H4 (cell line): ENCODE data around the gene SMAP2. TPM values are rescaled to one million over a fixed set of nuclear protein-coding genes. Genes with fewer than 3 reads are reported as not detected.

Source experiments
- DNase-seq: peaks from one replicate; pipeline ENCODE4 v3.0.0-alpha.2; 2015; ENCODE audit warnings: low spot score
- total RNA-seq: library from RNA; depleted of rRNA; stranded (reverse); fragments of >200 nt; shearing (Covaris generic); gene quantifications from 2 replicates; pipeline ENCODE4 v1.2.3, GENCODE V29; 2014

SMAP2 gene
- total RNA-seq, 1 experiment from 2014 or later, result 23.1 TPM

DNA sequence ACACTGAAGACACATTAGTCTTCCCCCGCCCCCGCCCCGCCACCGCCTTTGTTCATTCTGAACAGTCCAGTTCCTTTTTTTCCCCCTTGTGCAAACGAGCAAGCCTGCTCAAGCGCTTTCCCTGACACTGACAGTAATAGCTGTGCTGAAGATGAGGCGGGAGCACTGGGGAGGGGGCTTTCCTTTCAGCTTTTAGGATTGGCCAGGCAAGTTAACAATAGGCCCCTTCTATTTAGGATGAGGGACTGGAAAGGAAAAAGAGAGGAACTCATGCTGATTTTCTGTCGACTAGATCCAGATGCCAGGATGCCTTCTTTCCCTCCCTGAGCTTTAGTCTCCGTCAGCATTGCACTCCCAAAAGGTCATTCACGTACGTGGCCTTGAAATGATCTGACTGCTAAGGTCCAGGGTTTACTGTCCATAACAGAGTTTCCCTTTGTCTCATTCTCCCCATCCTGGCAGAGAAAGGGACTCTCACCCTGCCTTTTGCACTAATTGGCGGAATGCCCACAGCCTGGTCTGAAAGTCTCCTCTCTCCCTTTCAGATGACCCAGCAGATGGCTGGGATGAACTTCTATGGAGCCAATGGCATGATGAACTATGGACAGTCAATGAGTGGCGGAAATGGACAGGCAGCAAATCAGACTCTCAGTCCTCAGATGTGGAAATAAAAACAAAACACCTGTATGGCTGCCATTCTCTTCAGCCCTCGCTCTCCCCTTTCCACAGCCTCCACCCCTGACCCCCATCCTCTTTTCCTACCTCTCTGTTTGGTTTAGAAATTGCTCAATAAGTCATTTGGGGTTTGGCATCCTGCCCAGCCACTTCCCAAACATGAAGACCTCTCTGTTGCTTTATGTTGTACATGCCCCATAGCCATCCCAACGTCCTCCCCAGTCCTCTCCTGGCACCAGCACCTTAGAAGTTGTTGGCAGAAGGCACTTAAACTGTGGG lies 48.2 kb downstream of the SMAP2 start:
- peak; percentile 46 for DNase-seq

DNA sequence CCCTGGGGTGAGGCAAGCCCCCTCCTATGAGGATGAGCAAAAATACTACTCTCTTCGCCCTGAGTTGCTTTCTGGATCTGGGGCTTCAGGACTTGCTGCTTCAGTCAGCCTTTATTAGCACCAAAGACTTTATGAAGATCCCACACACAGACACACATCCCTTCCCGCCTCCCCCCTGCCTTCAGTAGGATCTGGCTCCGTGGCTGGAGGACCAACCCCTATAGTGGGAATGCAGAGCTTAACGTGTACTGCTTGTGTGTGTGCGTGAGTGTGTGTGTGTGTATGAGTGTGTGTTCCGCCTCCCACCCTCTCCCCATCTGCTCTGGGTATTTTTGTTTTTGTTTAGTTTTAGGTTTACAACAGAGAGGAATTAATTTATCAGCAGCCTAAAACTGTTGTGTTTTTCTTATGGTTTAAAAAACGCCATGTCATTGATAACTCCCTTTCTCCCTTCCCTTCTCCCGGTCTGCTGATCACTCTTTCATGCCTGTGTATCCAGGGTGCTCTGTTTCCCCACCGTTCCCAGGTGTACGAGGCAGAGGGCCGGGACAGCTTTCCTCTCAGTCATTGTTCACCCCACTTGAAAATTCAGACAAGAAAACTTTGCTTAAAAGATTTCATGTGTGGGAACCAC lies 49.2 kb downstream of the SMAP2 start:
- DNase-seq, result no peak

DNA sequence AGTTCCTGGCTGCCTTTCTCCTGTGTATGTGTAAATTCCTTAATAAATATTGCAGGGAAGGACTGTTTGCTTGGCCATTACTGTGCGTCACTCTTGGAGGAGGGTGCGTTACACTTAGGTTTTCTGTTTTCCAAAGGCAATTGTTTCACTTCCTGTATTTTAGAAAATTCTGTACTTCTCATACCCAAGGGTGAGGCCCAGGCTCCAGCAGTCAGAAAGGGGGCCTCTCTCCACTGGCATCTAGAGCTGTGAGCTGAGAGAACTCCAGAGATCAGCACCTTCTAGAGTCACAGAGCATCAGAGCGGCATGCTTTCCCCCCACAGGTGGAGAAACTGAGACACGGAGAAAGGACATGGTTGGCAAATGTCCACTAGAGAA lies 49.7 kb downstream of the SMAP2 start:
- DNase-seq, result no peak

DNA sequence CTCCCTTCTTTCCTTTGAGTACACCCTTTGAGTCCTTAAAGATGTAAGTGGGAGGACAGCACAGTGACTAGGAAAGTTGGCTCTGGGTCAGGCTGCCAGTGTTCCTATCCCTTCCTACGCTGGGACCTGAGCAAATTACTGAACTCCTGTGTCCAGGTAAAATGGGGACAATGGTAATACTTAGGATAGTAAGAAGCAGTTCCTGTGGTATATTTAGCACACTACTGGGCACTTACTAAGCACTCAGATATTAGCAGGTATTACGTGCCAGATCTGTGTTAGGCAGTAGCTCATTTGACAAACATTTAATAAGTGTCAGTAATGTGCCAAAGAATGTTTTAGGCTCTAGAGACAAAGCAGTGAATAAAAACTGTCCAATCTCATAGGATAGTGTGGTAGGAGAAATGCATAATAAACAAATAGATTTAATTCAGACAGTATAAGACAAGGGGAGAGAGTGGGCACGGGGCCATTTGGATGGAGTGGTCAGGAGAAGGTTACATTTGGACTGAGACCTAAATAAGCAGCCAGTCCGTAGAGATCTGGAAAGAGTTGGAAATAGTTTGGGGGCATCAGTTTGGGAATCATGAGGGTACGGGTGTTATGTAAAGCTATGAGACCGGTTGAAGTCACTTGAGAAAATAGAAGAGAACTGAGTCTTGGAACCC lies 50.6 kb downstream of the SMAP2 start:
- no peak for DNase-seq

DNA sequence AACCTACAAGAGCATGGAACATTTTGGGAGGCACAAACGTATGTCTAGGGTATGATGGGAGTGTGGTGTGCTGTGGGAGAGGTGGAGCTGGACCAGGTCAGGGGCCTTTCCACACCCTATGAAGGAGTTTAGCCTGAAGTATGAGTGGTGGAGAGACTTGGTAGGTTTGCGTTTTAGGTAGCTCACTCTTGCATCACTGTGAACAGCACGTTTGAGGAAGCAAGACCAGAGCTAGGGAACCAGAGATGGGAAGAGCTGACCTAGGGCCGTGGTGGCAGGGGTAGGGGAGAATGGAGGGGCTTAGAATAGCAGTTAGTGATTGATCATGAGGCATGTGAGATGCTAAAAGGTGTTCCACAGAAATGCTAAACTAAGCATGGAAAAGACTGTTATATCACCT lies 51.7 kb downstream of the SMAP2 start:
- DNase-seq, result no peak

DNA sequence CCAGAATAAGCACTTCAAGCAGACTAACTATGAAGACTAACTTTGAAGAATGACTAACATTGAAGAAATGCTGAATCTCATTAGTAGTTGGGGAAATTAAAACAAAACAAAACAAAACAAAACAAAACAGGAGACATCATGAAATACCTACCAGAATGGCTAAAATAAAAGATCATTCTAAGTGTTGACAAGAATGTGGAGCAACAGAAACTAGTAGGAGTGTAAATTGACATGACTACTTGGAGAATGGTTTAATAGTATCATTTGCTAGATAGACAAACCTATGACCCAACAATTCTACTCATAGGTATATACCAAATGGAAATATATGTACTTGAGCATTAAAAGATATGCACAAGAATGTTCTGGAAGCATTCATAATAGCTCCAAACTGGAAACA lies 57.9 kb downstream of the SMAP2 start:
- no peak for DNase-seq

DNA sequence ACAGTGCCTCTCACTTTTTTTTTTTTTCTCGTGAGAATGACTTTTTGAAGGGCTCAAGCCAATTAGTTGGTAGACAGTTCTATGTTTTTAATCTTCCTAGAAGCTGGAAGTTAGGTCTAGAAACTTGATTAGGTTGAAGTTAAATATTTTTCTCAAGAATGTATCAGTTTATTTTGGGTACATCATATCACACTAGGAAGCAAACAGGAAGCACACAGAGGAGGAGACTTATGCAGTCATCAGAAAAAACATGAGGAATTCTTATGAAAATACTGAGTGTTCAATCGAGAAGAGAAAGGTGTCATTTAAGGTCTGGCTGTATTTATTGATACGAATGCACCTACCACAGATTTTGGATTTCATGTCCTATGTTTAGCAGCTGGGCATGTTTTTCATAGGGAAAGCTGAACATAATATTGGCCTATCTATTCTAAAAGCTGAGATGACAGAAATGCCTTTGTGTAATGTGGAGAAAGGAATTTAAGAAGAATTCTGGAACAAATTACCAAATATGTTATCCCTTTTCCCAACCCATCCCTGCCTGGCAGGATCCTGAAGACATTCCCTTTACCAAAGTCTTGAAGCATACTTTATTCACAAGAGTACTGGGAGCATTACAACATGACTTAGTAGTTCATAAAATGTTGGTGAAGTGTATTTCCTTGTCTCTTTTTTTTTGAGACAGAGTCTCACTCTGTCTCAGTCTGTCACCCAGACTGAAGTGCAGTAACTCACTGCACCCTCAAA lies 59.3 kb downstream of the SMAP2 start:
- DNase-seq, result no peak

DNA sequence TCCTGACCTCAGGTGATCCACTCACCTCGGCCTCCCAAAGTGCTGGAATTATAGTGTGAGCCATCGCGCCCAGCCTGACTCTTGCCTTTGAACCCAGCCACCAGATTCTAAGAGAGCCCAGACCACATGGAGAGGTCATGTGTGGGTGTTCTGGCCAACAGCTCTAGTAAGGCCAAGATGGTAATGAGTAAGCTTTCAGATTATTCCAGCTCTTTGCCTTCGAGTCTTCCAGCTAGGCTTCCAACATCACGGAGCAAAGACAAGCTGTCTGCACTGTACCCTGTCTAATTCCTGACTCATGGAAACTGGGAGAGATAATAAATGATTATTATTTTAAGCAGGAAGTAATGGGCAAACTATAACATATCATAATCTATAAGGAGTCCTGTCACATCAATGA lies 61.9 kb downstream of the SMAP2 start:
- DNase-seq, result no peak

DNA sequence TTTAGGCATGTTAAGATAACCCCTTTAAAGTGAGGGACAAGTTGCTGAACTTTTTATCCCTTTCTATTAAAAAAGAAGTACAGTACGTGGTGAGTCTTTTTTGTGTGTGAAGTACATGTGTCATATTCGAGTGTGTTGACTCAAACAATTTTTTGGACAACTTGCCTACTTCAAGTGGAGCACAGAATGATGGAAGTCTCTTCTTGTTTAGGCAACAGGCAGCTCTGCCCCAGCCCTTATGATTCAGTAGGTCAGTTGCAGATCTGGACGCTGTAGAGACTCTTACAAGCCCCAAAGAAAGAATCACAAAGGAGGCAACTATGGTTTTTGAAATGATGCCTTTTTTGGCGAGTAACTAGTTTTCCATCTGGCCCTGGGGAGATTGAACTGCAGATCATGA lies 62.3 kb downstream of the SMAP2 start:
- no peak for DNase-seq

DNA sequence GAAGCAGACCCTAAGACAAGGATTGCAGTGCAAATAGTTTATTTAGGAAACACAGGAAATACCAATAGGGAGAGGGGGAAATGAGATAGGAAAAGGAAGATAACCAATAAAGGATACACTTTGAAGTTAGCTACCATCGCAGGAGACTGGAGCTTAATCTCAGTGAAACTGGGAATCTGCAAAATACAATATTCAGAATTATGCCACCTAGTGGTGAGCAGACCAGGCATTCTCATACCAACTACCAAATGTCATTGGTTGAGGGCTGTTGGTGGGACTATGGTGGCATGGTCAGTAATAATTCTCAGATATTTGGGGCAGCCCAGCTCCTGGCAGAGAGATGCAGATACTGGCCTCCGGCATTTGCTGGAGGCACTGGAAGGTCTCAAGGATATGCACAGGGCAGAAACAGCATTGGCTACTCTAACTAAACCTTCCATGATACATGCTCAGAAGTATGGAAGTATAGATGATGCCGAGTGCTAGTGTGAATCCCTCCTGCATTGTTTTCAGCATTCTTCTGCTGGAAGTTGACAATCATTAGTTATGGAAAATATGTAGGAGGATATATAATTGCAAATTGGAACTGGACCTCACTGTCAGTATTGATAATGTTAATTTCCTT lies 65.0 kb downstream of the SMAP2 start:
- peak; percentile 40 for DNase-seq

DNA sequence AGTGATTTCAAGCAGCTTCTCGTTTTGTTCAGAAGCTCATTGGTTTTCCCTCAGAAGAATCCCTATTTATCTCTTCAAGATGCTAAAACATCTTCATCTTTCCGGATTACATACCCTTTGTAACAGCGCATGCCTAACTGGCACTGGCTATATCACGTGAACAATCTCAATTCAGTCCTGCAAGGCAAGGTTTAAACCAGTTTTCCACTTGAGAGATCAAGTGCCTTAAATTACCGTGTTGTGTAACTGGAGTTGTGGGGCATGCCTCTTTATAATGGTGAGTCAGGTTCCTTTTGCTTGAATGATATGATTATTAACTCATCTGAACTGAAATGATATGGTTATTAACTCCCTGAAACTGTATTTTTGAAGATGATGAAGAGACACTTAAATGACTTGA lies 65.7 kb downstream of the SMAP2 start:
- DNase-seq, result no peak

DNA sequence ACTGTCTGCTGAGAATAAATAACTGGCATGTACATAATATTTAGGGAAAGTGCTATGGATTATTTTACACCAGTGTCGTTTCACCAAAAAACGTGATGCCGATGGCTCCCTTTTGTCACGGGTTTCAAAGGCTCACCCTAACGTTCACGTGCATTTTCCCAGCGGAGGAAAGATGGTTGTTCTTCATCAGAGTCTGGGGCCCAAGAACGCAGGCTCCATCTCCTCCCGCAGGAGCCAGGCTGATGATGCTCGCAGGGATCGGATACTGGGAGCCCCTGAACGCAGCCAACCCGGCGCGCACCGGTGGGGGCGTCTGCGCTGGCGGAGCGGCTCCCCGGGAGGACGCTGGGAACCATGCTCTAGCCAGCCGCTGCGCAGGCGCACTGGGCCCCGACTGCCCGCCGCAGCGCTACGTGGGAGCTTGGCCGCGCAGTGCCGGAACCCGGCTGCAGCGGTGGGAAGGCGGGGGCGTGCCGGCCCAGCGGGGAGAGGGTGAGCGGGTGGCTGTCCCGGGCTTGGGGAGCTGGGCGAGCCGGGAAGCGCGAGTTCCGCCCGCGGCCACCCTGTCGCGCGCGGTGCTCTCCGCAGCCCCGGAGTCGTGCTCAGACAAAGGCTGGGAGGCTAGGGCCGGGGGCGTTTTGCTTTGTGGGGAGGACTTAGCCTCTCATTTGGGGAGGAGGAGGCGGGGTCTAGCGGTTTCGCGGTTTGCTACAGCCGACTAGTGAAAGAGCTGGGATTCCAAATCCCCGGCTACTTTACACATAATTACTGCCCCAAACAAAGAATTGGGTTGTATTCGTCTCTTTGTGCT lies 76.4 kb downstream of the SMAP2 start, which contains the start of gene ZFP69B:
Gene ZFP69B, plus strand, starts transcription at position 793 of the 811 bp plus-strand sequence. CDS start 486 bp downstream, outside the sequence.
- DNase-seq, result peak; percentile 92

DNA sequence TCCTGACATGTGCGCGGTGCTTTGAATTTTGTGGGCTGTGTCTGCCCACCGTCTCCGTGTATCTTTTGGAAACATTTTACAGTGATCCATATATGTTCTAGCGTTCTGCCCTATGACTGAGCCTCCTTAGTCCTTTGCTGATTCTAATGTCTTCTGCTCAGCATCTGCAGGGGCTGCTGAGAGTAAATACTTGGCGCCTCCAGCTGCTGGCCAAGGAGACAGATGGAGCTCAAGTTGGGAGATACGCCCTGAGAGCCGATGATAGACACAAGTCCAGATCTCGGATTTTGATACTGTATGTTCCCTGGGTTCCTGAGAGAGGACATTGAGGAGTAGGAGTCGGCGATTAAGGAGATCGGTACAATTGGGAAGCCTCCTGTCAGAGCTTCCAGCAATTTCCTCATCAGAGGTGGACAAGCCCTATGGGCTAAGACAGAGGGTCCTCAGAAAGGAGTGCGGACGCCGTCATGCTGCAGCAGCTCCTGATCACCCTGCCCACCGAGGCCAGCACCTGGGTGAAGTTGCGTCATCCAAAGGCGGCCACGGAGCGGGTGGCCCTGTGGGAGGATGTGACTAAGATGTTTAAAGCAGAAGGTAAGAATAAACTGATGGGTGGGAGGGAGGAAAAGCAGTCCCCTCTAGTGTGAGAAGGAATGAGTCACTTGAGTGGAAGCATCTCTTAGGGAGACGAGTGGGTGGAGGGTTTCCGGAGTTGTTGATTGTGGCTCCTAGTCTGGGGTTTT lies 77.1 kb downstream of the SMAP2 start:
- DNase-seq, result peak; percentile 79

DNA sequence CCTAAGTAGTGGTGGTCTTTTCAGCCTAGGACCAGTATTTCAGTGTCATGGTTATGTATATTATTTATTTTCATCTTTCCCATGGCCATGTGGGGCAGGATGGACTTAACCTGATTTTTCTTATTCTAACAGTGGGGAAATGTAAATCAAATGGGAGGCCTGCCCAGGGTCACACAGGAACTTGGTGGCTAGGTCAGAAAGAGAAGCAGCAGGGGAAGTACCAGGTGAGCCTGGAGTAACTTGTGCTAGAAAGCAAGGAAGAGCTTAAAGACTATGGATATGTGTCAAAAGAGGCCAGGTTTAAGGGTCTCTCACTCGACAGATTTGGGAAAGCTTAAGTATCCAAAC lies 77.7 kb downstream of the SMAP2 start:
- DNase-seq, result no peak

DNA sequence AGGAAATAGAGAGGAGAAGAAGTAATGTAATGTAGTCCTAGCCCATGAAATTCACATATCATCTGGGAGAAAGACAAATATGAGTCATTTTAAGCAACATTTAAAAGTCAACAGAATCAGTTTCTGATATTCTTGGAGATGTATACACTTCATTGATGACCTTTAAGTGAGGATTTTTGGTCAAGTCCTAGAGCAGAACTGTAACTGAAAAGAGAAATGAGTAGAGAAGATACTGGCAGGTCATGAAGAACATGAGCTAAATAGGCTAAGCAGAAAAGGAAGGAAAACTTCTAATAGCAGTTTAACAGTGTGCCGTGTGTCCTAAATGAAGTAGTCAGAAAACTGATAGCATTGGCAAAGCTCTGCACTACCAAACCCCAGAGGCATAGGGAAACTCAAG lies 81.3 kb downstream of the SMAP2 start:
- no peak for DNase-seq

DNA sequence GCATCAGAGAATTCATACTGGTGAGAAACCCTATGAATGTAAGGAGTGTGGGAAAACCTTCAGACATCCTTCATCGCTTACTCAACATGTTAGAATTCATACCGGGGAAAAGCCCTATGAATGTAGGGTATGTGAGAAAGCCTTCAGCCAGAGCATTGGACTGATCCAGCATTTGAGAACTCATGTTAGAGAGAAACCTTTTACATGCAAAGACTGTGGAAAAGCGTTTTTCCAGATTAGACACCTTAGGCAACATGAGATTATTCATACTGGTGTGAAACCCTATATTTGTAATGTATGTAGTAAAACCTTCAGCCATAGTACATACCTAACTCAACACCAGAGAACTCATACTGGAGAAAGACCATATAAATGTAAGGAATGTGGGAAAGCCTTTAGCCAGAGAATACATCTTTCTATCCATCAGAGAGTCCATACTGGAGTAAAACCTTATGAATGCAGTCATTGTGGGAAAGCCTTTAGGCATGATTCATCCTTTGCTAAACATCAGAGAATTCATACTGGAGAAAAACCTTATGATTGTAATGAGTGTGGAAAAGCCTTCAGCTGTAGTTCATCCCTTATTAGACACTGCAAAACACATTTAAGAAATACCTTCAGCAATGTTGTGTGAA lies 89.5 kb downstream of the SMAP2 start:
- DNase-seq, result no peak

DNA sequence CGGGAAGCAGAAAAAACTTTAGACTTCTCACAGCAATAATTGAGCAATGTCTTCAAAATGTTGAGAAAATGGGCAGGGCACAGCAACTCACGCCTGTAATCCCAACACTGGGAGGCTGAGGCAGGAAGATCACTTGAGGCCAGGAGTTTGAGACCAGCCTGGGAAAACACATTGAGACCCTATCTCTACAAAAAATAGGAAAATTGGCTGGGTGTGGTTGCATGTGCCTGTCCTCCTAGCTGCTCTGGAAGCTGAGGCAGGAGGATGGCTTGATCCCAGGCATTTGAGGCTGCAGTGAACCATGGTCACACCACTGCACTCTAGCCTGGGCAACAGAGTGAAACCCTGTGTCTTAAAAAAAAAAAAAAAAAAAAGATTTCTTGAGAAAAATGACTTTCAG lies 95.8 kb downstream of the SMAP2 start:
- DNase-seq, result no peak
